ENCODE measurements around the gene PIK3R5. TPM values are rescaled to one million over a fixed set of nuclear protein-coding genes. Genes with fewer than 3 reads are reported as not detected.

The PIK3R5 gene
- total RNA-seq, 4 donors from 2014 or later: 0.63 to 5.9 (median 2.9) TPM

DNA sequence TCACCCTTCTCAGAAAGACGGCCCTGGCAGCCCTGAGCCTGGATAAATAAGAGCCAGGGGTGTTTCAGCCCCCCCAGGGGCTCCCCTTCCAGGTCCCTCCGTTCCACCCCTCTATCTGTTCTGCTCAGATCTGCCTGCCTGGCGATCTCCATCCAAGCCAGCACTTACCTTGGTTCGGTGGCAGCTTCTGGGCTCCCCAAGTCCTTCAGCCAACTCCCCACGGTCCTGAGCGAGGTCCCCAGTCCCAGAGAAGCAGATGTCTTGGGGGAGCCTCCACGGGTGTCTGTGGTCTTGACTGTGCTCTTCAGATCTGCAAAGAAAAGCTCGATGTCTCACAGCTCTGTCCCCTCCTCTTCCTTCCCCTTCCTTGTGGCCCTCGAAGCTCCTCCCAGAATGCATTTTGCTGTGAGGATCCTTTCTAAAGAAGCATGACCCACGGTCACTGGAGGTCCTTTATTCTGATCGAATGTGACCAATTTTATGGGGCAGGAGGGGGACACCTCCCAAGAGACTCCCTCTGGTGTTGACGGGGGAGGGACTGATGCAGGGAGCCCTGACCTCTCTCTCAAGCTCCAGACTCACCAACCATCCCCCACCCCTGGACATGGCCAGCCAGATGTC is 98.0 kb downstream of the PIK3R5 start, which contains the start of gene PIK3R6:
Gene PIK3R6, minus strand, starts transcription at position 314 of the 621 bp plus-strand sequence. CDS start 17,880 bp downstream, outside the sequence.
- Histone ChIP-seq H3K27me3 (no peaks in the 10 kb centered on the region), H3K4me3 (peak within 1 kb of the TSS in 2 of 4 donors; percentile 15 to 29), H3K4me1 (no peaks in the 10 kb centered on the region), H3K27ac (no peak within 1 kb of the TSS), H3K9me3 (no peaks in the 10 kb centered on the region), H3K36me3 (no peaks in the 10 kb centered on the region)
- in situ Hi-C loops (cut with MboI; ENCODE audit: low sequenced_read_pairs in 4 of 4): no loop called here
- DNase-seq (no peak), ATAC-seq (no peak)
- intact Hi-C loops (cut with DNase I; ENCODE audit: low total_unique reads): no loop called here
- no peak for TF ChIP-seq POLR2A (IDR thresholded peaks at IDR 0.05)
- TF ChIP-seq, protein P1, sequence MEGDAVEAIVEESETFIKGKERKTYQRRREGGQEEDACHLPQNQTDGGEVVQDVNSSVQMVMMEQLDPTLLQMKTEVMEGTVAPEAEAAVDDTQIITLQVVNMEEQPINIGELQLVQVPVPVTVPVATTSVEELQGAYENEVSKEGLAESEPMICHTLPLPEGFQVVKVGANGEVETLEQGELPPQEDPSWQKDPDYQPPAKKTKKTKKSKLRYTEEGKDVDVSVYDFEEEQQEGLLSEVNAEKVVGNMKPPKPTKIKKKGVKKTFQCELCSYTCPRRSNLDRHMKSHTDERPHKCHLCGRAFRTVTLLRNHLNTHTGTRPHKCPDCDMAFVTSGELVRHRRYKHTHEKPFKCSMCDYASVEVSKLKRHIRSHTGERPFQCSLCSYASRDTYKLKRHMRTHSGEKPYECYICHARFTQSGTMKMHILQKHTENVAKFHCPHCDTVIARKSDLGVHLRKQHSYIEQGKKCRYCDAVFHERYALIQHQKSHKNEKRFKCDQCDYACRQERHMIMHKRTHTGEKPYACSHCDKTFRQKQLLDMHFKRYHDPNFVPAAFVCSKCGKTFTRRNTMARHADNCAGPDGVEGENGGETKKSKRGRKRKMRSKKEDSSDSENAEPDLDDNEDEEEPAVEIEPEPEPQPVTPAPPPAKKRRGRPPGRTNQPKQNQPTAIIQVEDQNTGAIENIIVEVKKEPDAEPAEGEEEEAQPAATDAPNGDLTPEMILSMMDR (IDR thresholded peaks at IDR 0.05 in 4 of 5, conservative IDR thresholded peaks at IDR 0.05 in 1 of 5): no peak

DNA sequence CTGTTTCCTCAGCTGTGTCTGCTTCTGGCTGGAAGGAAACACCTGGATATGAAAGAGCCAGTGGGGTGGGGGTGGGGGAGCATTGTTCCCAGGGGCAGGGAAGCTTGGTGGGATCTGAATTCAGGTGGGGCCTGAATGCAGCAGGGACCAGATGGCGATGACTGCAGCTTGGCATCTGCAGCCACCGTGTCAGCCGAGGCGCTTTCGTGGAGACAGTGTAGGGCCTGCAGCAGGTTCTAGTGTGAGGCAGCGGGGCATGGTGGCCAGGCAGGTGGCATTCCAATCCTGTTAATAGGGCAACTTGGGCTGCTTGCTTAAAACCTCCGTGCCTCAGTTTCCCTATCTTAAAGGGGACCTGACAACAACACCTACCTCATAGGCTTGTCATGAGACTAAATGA is 99.7 kb downstream of the PIK3R5 start:
- Histone ChIP-seq H3K36me3 (no peaks in the 10 kb centered on the region), H3K4me1 (no peaks in the 10 kb centered on the region), H3K9me3 (no peaks in the 10 kb centered on the region), H3K4me3 (no peak overlapping the region), H3K27me3 (no peaks in the 10 kb centered on the region), H3K27ac (no peak overlapping the region)
- DNase-seq (no peak), ATAC-seq (no peak)
- intact Hi-C loops (cut with DNase I; ENCODE audit: low total_unique reads): no loop called here
- TF ChIP-seq, protein P1 (IDR thresholded peaks at IDR 0.05 in 4 of 5, conservative IDR thresholded peaks at IDR 0.05 in 1 of 5): no peak
- no peak for TF ChIP-seq POLR2A (IDR thresholded peaks at IDR 0.05)
- in situ Hi-C loops (cut with MboI; ENCODE audit: low sequenced_read_pairs in 4 of 4): no loop called here

DNA sequence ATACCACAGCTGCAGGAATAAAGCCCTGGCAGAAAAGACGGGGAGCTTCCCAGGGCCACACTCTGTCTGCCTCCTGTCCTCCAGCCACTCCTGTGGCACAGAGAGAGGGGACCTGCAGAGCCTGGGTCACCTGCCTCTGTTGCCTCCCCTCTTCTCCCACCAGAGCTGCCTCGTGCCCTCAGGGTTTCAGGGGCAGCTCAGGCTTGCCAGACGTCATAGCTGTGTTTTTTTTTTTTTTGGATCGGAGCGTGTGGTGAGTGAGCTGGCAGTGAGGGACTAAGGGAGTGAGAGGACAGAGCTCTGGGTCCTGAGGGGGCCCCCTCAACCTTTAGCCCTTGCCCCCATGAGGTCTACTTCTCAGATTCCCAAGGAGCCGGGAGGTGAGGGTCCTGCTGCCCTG is 100.1 kb downstream of the PIK3R5 start:
- in situ Hi-C loops (cut with MboI; ENCODE audit: low sequenced_read_pairs in 4 of 4): no loop called here
- H3K4me3 ChIP-seq: no peak overlapping the region

DNA sequence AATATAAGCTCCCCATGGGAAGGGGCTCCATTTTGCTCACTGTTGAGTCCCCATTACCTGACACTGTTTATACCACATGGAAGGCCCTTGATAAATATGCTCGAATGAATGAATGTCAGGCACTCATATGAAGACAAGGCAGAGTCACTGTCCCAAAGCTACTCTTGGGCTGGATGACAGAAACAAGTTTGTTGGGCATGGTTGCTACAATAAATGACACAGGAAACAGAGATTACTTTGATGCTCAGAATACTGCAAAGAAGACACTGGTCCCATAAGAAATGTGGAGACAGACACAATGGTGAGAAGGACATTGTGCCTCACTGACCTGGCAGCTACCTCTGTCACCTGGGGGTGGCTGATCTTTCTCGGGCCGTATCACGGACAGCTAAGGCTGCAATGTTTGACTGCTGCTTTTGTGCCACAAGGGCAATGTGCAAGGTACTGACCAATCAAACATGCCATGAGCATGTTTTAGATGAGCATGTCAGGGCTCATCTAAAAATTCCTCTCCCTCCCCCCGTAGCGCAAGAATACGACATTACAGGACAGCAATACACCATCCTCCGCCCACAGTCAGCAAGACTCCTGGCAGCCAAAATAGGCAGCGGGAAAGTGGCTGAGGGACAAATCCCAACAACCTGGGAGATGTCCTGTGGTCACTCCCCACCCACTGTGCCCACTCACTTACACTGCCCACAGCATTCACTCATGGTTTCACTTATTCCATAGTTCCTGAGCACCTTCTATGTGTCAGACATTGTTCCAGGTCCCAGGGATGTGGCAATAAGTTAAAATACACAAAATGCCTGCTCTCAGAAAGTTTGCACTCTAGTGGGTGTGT is 103.1 kb downstream of the PIK3R5 start:
- Histone ChIP-seq H3K4me3 (no peak overlapping the region), H3K36me3 (no peaks in the 10 kb centered on the region), H3K27ac (no peak overlapping the region), H3K4me1 (no peaks in the 10 kb centered on the region), H3K27me3 (no peaks in the 10 kb centered on the region), H3K9me3 (no peaks in the 10 kb centered on the region)
- TF ChIP-seq POLR2A (IDR thresholded peaks at IDR 0.05): no peak
- TF ChIP-seq, protein P1 (IDR thresholded peaks at IDR 0.05 in 4 of 5, conservative IDR thresholded peaks at IDR 0.05 in 1 of 5): no peak
- intact Hi-C loops (cut with DNase I; ENCODE audit: low total_unique reads) (no loop called here), in situ Hi-C loops (cut with MboI; ENCODE audit: low sequenced_read_pairs in 4 of 4) (no loop called here)
- DNase-seq (no peak), ATAC-seq (no peak)

More for the DNA sequence above, 100.1 kb downstream of the PIK3R5 start:
- Histone ChIP-seq H3K9me3 (no peaks in the 10 kb centered on the region), H3K27ac (no peak overlapping the region), H3K27me3 (no peaks in the 10 kb centered on the region), H3K4me1 (no peaks in the 10 kb centered on the region), H3K36me3 (no peaks in the 10 kb centered on the region)
- DNase-seq: no peak
- no peak for ATAC-seq
- TF ChIP-seq POLR2A (IDR thresholded peaks at IDR 0.05): no peak
- TF ChIP-seq, protein P1 (IDR thresholded peaks at IDR 0.05 in 4 of 5, conservative IDR thresholded peaks at IDR 0.05 in 1 of 5): no peak
- intact Hi-C loops (cut with DNase I; ENCODE audit: low total_unique reads): no loop called here
